Liver (tissue), 1 donor: Measurements from ENCODE around the gene FTO.

Experiments used
- TF ChIP-seq, protein P1 (sequence below): IDR thresholded peaks from 2 replicates; pipeline ENCODE4 v1.6.1; 2016; ENCODE audit warnings: antibody characterized with exemption
- TF ChIP-seq, protein P2 (sequence below): IDR thresholded peaks from 2 replicates; pipeline ENCODE4 v1.6.1; 2016; ENCODE audit warnings: antibody characterized with exemption

DNA sequence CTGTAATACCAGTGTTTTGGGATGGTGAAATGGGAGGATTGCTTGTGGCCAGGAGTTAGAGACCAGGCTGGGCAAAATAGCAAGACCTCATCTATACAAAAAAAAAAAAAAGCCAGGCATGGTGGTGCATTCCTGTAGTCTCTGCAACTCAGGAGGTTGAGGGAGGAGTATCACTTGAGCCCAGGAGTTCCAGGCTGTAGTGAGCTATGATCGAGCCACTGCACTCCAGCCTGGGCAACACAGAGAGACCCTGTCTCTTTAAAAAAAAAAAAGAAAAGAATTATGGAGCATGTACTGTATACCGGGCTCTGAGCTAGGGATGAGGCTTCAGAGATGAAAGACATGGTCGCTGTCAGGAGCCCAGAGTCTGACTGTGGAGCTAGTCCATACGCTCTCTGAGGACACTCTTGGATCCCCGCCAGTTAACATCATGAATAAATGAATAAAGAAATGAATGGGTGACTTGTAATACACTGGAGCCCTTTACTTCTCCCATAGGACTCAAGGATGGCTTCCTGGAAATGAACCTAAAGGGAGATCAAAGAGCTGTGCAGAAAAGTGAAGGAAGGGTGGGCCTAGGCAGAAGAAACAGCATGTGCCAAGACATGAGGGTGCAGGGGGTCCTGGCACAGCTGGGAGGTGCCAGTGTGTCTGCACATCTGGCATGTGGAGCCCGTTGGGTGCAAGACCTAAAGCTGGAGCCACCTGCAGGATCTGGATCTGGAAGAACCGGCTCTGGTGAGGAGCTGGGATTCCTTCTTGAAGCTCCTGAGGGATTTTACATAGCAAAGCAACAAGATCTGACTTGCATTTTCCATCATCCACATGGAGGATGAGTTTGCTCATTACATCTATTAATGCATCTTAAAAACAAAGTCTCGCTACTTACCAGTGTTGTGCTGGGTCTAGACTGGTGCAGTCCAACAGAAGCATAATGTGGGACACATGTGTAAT, 462.2 kb downstream of the FTO start:
- TF ChIP-seq, protein P1, sequence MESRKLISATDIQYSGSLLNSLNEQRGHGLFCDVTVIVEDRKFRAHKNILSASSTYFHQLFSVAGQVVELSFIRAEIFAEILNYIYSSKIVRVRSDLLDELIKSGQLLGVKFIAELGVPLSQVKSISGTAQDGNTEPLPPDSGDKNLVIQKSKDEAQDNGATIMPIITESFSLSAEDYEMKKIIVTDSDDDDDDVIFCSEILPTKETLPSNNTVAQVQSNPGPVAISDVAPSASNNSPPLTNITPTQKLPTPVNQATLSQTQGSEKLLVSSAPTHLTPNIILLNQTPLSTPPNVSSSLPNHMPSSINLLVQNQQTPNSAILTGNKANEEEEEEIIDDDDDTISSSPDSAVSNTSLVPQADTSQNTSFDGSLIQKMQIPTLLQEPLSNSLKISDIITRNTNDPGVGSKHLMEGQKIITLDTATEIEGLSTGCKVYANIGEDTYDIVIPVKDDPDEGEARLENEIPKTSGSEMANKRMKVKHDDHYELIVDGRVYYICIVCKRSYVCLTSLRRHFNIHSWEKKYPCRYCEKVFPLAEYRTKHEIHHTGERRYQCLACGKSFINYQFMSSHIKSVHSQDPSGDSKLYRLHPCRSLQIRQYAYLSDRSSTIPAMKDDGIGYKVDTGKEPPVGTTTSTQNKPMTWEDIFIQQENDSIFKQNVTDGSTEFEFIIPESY = no peak
- TF ChIP-seq, protein P2, sequence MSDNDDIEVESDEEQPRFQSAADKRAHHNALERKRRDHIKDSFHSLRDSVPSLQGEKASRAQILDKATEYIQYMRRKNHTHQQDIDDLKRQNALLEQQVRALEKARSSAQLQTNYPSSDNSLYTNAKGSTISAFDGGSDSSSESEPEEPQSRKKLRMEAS = no peak
